Activated T-helper 1 cell treated with Interleukin-2 at 50 U/mL for 16 hours (primary cell): Measurements from ENCODE around the gene GEMIN5.
"Not testable (repeated sequence)": the region's sequence is repeated elsewhere in the genome, so short reads cannot be mapped to it uniquely, and the experiment has no call there.

Experiments used
- DNase-seq: peaks from one replicate; pipeline ENCODE4 v3.0.0-alpha.2; 2020; ENCODE audit warnings: low read depth

GEMIN5 gene, protein sequence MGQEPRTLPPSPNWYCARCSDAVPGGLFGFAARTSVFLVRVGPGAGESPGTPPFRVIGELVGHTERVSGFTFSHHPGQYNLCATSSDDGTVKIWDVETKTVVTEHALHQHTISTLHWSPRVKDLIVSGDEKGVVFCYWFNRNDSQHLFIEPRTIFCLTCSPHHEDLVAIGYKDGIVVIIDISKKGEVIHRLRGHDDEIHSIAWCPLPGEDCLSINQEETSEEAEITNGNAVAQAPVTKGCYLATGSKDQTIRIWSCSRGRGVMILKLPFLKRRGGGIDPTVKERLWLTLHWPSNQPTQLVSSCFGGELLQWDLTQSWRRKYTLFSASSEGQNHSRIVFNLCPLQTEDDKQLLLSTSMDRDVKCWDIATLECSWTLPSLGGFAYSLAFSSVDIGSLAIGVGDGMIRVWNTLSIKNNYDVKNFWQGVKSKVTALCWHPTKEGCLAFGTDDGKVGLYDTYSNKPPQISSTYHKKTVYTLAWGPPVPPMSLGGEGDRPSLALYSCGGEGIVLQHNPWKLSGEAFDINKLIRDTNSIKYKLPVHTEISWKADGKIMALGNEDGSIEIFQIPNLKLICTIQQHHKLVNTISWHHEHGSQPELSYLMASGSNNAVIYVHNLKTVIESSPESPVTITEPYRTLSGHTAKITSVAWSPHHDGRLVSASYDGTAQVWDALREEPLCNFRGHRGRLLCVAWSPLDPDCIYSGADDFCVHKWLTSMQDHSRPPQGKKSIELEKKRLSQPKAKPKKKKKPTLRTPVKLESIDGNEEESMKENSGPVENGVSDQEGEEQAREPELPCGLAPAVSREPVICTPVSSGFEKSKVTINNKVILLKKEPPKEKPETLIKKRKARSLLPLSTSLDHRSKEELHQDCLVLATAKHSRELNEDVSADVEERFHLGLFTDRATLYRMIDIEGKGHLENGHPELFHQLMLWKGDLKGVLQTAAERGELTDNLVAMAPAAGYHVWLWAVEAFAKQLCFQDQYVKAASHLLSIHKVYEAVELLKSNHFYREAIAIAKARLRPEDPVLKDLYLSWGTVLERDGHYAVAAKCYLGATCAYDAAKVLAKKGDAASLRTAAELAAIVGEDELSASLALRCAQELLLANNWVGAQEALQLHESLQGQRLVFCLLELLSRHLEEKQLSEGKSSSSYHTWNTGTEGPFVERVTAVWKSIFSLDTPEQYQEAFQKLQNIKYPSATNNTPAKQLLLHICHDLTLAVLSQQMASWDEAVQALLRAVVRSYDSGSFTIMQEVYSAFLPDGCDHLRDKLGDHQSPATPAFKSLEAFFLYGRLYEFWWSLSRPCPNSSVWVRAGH (N-terminal part only)

DNA sequence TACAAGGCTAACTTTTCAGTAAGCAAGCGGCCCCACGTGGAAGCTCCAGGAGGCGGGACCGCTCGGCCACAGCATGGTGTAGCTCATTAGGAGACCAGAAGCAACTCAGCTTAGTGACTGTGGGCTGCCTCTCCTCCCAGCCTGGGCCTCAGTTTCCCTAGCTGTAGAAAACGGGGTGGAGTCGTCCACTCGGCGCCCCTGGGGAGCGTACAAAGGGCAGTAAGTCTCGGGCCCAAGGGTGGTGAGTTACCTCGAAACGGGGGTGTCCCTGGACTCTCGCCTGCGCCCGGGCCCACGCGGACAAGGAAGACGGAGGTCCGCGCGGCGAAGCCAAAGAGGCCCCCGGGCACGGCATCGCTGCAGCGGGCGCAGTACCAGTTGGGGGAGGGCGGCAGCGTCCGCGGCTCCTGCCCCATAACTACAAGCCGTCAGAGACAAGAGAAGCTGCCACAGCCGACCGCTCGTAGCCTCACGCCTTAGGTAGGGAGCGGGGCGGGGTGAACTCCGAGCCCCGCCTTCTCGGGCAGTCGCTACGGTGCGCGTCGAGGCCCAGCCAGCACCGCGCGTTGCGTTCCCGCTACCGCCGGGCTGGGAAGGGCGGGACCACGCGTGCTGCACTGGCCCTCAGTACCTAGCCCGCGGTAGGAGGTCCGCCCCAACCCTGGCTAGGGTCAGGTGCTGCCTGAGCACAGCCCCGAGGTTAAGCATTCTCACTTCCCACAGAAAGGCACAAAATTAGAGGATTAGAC is at the start of gene GEMIN5:
Gene GEMIN5, minus strand, starts transcription at position 494 of the 749 bp plus-strand sequence. Its CDS starts 78 bp downstream, at position 416.
- DNase-seq, result peak; percentile 71

DNA sequence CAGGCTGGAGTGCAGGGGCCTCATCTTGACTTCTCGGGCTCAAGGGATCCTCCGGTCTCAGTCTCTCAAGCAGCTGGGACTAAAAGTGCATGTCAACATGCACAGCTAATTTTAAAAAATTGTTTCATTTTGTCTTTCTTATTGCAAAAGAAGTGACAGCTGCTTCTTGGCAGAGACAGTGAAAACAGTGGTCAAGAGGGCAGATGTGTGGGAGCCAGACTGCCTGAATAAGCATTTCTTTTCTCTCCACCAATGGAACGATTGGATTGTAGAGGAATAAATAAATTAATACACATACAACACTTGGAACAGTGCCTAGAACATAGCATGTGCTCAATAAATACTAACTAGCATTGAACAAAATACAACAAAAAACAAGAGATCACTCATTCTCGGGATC is 48.1 kb upstream of the GEMIN5 start:
- no peak for DNase-seq

DNA sequence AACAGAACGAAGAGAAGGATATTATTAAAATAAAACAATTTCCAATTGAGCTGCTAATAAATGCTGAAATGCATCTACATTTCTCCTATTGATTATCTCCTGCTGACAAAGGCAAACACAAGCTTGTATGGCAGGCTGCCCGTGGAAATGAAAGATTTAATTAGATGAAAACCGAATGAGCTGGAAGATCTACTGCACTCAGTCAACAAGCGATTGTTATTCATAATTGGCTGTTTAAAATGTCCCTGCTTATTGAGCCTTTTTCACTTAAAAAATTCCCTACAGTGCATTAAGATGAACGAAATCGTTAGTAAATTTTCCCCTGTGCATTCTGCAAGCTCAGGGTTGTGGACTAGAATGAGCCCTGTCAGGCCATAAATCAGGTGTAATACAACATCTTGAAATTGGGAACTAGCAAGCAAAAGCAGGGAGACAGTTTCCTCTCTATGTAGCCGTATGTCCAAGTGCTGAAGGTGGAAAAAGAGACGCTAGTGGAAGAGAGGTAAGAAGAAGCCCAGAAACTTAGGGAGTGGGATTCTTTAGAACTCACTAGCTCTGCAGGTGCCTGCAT is 47.0 kb upstream of the GEMIN5 start:
- no peak for DNase-seq

DNA sequence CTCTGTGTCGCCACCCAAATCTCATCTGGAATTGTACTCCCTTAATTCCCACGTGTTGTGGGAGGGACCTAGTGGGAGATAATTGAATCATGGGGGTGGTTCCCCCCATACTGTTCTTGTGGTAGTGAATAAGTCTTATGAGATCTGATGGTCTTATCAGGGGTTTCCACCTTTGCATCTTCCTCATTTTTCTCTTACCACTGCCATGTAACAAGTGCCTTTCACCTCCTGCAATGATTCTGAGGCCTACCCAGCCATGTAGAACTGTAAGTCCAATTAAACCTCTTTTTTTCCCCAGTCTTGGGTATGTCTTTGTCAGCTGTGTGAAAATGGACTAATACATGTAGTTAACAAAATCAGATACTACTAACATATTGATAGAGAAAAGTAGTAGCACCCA is 40.3 kb upstream of the GEMIN5 start:
- not testable (repeated sequence) for DNase-seq

DNA sequence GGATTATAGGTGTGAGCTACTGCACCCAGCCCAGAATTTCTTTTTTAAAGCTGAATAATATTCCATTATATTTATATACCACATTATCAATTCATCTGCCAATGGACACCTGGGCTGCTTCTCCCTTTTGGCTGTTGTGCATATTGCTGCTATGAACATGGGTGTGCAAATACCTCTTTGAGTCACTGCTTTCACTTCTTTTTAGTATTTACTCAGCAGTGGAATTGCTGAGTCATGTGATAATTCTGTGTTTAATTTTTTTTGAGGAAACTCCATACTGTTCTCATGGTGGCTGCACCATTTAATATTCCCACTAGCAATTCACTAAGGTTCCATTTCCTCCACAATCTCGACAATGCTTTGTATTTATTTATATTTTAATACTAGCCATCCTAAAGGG is 39.4 kb upstream of the GEMIN5 start:
- DNase-seq, result no peak

DNA sequence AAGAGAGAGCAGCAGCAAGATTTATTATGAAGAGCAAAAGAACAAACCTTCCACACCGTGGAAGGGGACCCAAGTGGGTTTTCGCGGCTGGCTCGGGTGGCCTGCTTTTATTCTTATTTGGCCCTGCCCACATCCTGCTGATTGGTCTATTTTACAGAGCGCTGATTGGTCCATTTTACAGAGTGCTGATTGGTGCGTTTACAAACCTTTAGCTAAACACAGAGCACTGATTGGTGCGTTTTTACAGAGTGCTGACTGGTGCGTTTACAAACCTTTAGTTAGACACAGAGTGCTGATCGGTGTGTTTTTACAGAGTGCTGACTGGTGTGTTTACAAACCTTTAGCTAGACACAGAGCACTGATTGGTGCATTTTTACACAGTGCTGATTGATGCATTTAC is 38.1 kb upstream of the GEMIN5 start:
- DNase-seq, result not testable (repeated sequence)

DNA sequence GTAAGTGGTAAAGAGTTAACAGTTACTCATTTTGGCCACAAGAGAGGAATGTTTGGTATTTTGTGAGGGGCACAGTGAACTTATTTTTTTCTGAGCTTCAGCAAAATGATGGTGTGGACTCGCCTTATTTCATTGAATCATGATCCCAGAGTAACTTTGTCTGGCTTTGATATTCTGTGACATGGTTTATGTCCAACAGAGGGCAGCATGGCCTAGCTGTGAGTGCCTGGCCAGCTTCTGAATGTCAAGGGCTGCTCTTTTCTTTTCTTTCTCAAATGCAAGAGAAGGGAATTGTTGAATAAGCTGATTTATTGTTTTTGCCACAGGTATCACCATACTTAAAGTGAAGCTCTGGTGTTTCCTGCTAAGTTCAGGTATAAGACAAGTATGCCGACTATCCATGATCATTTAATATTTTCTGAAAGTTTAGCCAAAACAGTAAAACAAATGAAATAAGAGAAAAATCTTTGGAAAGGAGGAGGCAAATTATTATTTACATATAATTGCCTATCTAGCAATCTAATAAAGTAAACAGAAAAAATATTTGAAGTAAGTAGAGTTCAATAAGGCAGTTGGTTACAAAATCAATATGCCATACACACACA is 34.6 kb upstream of the GEMIN5 start:
- DNase-seq, result no peak

DNA sequence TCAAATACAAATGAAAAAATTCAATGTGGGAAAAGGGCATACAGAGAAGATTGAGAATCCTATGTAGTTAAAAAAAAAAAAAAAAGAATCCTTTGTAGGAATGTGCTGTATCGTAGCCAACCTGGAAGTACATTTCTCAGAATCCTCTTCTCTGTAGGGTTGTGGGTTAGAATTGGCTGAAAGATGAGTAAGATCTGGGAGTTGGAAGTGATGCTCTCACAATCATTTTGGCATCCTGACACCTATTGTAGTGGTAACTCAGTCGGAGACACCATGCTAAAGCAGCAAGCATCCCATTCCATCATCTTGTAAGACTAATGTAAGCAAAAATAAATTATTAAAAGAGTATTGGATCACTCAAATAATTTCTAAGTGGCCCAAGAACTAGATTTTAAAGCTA is 33.5 kb upstream of the GEMIN5 start:
- no peak for DNase-seq

DNA sequence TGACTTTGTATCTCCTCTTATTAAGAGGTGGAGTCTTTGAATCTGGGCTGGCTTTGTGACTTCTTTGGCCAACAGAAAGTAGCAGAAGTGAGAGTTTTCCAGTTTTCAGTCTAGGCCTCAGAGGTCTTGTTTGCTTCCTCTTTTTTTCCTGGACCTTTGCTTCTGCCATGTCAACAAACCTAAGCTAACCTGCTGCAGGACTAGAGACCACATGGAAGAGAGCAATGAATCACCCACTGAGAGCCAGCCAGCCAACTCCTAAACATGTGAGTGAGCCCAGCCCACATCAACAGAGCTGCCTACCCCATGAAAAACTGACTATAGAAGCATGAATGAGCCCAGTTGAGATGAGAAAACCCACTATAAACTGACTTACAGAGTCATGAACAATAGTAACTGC is 32.7 kb upstream of the GEMIN5 start:
- DNase-seq, result no peak

DNA sequence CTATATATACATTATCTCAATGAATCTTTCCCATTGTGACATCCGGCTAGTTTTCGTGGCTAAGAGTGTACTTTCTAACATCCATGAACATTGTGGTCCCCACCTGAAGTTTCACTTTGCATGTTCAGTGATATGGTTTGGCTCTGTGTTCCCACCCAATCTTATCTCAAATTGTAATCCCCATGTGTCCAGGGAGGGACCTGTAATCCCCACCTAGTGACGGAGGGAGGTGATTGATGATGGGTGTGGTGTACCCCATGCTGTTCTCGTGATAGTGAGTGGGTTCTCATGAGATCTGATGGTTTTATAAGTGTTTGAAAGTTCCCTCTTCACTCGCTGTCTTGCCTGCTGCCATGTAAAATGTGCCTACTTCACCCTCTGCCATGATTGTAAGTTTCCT is 30.9 kb upstream of the GEMIN5 start:
- DNase-seq, result no peak

DNA sequence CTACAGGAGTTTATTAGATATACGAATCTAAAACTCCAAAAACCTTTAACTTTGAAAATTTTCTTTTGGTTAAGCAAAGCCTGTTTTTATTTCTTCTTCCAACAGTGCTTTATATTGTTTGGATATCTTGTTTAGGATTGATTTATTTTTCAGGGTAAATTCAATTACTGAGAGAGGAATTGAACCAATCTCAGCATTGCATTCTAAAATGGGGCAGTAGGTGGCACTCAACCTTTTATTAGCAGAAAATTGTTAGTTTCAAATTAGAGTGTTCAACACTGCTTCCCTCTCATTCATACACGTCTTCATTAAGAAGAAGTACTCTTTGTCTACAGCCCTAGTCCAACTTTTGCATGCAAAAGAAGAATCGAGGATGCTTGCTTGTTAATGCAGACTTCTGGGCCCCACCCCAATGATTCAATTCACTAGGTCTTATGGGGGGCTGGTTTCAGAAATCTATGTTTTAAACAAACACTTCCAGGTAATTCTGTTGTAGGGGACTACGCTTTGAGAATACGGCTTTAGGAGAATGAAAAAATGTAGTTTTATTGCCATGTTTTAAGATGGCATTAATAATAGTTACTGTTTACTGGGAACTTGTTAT is 29.5 kb upstream of the GEMIN5 start:
- no peak for DNase-seq

DNA sequence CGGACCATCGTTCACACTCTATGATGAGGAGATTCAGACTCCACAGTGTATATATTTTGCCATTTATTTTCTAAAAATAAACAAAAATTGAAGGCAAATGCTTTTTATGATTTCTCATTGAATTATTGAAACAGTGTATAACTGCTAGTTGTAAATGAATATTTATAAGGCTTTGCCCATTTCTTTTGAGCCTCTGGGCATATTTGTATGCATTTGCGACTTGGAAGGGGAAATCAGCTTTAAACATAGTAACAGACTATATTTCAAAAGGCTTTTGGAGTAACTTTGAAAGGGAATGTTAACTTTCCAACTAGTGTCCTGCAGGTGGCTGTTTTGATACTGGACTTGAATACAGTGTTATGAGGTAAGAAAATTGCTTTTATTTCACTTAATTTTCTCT is 28.9 kb upstream of the GEMIN5 start:
- no peak for DNase-seq

DNA sequence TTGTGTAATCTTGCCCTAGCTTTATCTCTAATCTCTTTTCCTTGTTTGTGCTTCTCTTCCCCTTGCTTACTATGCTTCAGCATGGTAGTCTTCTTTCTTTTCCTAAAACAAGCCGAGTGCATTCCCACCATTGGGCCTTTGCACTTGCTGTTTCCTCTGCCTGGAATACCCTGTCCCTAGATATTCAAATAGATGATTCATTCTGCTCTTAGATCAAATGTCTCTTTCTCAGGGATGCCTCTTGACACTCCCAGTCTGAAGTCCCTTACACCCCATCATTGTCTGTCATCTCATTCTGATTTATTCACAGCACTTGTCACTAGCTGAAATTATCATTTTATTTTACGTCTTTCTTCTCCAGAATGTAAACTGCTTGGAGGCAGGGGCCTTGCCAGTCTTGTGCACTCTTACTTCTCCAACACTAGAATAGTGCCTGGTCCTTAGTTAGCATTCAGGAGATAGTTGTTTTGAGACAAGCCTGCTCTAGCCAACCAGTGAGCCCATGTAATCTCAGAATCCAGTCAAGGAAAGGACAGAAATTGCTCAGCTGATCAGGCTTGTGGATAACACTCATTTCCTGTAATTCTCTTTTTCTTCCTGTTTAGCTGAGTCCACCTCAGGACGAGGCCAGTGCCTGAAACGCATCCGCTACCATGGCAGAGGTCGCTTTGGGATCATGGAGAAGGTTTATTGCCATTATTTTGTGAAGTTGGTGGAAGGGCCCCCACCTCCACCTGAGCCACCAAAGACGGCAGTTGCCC is 28.2 kb upstream of the GEMIN5 start:
- no peak for DNase-seq

DNA sequence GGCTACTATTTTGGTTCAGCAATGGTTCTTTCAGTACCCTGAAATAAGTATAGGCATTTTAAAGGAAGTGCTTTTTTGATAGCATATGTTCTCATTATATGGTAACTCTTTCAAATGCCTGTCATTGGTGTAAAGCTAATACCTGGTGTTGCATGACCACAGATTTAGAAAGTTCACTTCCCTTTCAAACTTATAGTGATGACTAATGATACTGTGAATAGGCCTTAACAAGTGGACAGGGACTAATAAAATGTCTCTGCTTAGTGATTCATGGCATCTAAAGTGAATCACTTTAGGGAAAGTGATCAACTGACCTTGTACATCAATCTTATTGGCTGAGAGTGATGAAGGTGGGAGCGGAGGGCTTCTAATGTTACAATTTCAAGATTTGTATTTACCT is 24.5 kb upstream of the GEMIN5 start:
- no peak for DNase-seq

DNA sequence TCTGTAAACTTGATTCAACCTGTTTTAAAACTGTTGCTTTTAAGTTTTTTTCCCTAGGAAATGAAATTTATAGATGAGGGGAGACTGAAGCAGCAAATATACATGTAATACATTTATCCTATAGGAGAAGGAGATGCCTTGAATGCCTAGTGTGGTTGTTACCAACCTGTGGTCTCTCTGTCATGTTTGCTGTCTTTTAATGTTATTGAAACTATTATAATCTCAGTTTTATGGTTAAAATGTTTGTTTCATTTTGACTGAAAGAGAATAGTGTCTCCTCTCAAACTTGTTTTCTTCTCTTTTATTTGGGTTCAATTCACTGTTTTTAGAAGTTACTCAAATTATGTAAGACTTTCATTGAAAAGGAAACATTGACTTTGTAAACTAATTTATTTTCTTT is 18.7 kb upstream of the GEMIN5 start:
- no peak for DNase-seq

DNA sequence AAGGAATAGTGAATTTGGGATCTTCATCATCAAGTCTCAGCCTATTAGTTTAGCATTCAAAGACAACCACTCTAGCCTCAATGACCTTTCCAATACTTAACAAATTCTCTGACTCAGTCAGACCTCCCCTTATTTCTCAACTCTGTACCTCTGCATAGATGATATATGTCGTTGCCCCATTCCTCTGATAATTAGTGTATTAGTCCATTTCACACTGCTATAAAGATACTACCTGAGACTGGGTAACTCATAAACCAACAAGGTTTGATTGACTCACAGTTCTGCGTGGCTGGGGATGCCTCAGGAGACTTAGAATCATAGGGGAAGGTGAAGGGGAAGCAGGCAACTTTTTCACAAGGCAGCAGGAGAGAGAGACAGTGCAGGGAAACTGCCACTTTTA is 11.8 kb upstream of the GEMIN5 start:
- DNase-seq, result no peak

DNA sequence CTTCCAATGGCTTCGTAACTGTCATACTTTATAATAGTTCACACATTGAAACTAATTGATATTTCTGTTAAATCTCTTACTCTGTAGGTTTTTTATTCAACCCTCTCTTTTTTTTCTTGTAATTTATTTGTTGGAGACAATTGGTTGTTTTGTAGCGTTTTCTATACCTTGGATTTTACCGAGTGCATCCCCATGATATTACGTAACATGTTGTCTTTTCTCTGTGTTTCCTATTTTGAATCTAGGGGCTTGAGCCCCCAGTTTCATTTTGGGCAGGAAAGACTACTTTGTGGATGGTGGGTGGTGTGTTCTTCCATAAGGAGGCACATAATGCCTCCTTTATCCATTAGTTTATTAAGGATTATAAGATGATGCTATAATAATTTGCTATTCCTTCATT is 10.3 kb upstream of the GEMIN5 start:
- DNase-seq, result no peak

DNA sequence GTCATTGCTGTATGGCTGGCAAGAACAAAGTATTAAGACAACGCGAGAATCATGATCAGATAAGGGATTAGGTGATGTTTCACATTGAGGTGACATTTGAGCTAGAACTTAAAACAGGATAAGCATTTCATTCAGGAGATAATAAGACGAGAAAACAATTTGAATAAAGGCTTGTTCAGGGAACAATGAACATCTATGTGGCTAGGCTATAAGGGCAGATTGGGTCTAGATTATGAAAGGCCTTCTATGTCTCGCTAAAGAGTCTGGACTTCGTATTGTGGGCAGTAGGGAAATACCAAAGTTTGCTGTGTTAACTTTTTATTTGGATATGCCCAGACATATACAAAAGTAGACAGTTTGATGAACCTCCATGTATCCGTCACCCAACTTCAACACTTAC is 9.8 kb upstream of the GEMIN5 start:
- no peak for DNase-seq

DNA sequence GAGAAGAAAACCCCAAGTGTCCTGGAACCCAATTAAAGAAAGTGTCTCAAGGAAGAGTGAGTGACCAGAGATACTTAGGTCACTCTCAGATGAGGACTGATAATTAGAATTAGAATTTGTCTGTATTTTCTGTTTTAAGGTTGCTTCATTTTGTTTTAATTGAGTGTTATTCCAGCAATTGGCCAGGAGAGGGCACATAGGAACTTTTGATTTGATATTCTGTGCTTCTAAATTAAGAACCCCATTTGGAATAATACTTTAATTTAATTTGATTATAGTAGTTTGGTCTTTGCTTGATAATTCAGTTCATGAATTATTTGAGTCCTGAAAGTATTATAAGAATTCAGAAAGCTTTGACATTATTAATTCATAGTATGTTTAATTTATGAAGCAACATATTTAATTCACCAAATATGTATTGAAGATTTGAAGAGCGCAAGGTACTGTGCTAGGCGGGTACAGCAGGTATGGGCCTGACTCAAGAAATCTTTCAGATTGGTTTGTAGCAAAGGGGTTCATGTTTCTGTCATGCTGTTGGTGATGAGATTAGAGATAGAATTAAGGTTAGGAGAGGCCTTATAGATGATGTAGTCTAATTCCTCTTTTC is 7.8 kb upstream of the GEMIN5 start:
- no peak for DNase-seq
